Progenitor cell of endocrine pancreas (in vitro differentiated cells): Measurements from ENCODE around the gene NLRC5. TPM values are rescaled to one million over a fixed set of nuclear protein-coding genes. Genes with fewer than 3 reads are reported as not detected.

Experiments
- DNase-seq: peaks from one replicate; pipeline ENCODE4 v3.0.0; 2021; ENCODE audit warnings: low spot score; ENCODE audit not compliant: unreplicated experiment
- H3K27ac Mint-ChIP-seq: 2 replicates; pipeline ENCODE4 v1.8.0; 2021; ENCODE audit warnings: mild to moderate bottlenecking, moderate library complexity, mixed read lengths
- H3K27me3 Mint-ChIP-seq: 2 replicates; pipeline ENCODE4 v1.8.0; 2021; ENCODE audit warnings: mixed read lengths
- H3K36me3 Mint-ChIP-seq: 2 replicates; pipeline ENCODE4 v1.8.0; 2022; ENCODE audit warnings: mixed read lengths; ENCODE audit not compliant: insufficient read depth
- H3K4me1 Mint-ChIP-seq: 2 replicates; pipeline ENCODE4 v1.8.0; 2021; ENCODE audit warnings: low read depth, mixed read lengths
- H3K4me3 Mint-ChIP-seq: 2 replicates; pipeline ENCODE4 v1.8.0; 2021; ENCODE audit warnings: low read depth, mild to moderate bottlenecking, moderate library complexity, mixed read lengths
- H3K9me3 Mint-ChIP-seq: 2 replicates; pipeline ENCODE4 v1.8.0; 2021; ENCODE audit warnings: low read depth, mixed read lengths
- total RNA-seq: library from RNA; stranded (reverse); gene quantifications from 2 replicates; pipeline ENCODE4 v1.2.1, GENCODE V29; 2021
- TF ChIP-seq, protein P1 (sequence below): fragments of 200-600 bp; sonication (generic); IDR thresholded peaks from one replicate; pipeline ENCODE4 v1.5.0; 2021; ENCODE audit warnings: antibody characterized with exemption, mild to moderate bottlenecking; ENCODE audit not compliant: unreplicated experiment

The NLRC5 gene
- total RNA-seq, 1 donor from 2014 or later = not detected

DNA sequence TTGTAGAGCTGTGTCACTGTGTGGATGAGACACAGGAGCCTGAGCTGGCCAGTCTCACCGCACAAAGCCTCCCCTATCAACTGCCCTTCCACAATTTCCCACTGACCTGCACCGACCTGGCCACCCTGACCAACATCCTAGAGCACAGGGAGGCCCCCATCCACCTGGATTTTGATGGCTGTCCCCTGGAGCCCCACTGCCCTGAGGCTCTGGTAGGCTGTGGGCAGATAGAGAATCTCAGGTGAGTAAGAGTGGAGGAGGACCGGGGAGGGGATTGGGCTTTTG, 37.4 kb downstream of the NLRC5 start:
- DNase-seq = no peak
- no peaks in the 10 kb centered on the region for H3K36me3 Mint-ChIP-seq
- peaks cover 6% of the 10 kb centered on the region for H3K27me3 Mint-ChIP-seq
- H3K4me3 Mint-ChIP-seq = no peak overlapping the region
- H3K27ac Mint-ChIP-seq = no peak overlapping the region
- H3K4me1 Mint-ChIP-seq = no peaks in the 10 kb centered on the region
- H3K9me3 Mint-ChIP-seq = peaks cover 5% of the 10 kb centered on the region
- TF ChIP-seq, protein P1, sequence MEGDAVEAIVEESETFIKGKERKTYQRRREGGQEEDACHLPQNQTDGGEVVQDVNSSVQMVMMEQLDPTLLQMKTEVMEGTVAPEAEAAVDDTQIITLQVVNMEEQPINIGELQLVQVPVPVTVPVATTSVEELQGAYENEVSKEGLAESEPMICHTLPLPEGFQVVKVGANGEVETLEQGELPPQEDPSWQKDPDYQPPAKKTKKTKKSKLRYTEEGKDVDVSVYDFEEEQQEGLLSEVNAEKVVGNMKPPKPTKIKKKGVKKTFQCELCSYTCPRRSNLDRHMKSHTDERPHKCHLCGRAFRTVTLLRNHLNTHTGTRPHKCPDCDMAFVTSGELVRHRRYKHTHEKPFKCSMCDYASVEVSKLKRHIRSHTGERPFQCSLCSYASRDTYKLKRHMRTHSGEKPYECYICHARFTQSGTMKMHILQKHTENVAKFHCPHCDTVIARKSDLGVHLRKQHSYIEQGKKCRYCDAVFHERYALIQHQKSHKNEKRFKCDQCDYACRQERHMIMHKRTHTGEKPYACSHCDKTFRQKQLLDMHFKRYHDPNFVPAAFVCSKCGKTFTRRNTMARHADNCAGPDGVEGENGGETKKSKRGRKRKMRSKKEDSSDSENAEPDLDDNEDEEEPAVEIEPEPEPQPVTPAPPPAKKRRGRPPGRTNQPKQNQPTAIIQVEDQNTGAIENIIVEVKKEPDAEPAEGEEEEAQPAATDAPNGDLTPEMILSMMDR = no peak

DNA sequence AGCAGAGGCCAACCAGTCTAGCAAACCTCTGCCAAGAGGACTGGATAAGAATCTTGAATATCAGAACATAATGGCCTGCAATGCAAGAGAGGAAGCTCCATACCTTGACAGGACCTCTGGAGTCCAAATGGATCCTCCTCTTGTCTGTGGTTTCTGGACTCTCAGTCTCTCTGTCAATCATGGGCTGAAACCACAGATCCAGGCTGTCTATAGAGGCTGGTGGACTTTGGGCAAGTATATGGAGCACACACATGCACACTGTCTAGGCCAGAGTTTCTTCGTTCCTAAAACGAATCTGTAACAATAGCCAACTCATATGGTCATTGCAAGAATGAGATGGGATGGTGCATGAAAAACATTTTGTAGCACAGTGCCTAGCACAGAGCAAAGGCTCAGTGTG, 37.7 kb downstream of the NLRC5 start:
- DNase-seq = no peak
- Mint-ChIP-seq H3K36me3 (no peaks in the 10 kb centered on the region), H3K27ac (no peak overlapping the region), H3K27me3 (peaks cover 6% of the 10 kb centered on the region), H3K9me3 (peaks cover 5% of the 10 kb centered on the region), H3K4me1 (no peaks in the 10 kb centered on the region), H3K4me3 (no peak overlapping the region)
- TF ChIP-seq, protein P1 = no peak

DNA sequence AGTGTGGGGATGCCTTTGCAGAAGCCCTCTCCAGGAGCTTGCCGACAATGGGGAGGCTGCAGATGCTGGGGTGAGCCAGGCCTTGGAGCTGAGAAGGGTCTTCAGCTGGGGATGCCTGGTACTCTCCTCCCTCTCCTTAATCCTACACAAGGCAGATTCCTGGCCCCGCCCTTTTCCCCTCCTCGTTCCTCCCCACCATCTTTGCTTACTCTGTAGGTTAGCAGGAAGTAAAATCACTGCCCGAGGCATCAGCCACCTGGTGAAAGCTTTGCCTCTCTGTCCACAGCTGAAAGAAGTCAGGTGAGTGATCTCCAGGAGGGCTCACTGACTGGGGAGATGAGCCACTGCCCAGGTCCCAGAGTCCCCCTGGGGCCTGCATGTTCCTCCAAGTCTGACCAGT, 38.7 kb downstream of the NLRC5 start:
- no peak for DNase-seq
- Mint-ChIP-seq H3K4me1 (no peaks in the 10 kb centered on the region), H3K36me3 (no peaks in the 10 kb centered on the region), H3K27me3 (peaks cover 6% of the 10 kb centered on the region), H3K4me3 (no peak overlapping the region), H3K27ac (no peak overlapping the region), H3K9me3 (peaks cover 5% of the 10 kb centered on the region)
- TF ChIP-seq, protein P1 = no peak

DNA sequence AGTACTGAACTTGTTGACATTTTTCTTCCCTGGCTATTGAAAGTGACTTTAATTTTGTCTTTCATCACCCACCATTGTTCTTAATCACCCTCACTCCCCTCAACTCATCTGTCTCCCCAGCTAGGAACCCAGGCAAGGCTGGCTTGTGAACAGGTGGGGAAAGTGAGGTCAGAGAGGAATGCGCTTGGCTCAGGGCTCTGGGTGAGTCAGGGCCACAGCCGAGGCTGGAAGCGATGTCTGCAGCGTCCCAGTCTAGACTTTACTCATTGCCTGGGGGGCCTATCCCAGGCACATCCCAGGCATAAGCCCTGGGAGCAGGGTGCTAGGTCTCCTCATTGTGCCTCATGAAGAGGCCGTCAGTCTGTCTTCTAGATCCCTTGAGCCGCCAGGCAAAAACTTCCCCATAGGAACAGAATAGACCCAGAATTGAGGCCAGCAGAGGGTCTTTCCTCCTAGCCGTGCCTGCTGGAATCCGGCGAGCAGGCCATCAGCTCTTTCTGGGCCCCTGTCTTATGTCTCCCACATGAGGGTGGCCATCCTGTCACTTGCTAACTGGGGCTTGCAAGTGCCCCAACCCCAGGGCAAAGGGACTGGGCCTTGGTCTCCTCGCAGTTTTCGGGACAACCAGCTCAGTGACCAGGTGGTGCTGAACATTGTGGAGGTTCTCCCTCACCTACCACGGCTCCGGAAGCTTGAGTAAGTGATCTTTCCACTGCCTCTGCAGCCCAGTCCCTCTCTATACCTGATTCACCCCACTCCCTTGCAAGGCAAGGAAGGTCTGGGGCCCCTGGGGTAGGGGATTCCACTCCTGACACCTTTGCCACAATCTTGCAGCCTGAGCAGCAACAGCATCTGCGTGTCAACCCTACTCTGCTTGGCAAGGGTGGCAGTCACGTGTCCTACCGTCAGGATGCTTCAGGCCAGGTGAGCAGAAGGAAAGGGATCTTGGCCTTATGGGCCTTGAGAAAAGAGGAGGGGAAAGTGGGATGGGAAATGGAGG, 40.1 kb downstream of the NLRC5 start:
- H3K4me3 Mint-ChIP-seq = no peak overlapping the region
- no peak for DNase-seq
- no peak overlapping the region for H3K27ac Mint-ChIP-seq
- H3K36me3 Mint-ChIP-seq = no peaks in the 10 kb centered on the region
- no peaks in the 10 kb centered on the region for H3K4me1 Mint-ChIP-seq
- TF ChIP-seq, protein P1 = no peak
- peaks cover 10% of the 10 kb centered on the region for H3K27me3 Mint-ChIP-seq
- peaks cover 5% of the 10 kb centered on the region for H3K9me3 Mint-ChIP-seq

DNA sequence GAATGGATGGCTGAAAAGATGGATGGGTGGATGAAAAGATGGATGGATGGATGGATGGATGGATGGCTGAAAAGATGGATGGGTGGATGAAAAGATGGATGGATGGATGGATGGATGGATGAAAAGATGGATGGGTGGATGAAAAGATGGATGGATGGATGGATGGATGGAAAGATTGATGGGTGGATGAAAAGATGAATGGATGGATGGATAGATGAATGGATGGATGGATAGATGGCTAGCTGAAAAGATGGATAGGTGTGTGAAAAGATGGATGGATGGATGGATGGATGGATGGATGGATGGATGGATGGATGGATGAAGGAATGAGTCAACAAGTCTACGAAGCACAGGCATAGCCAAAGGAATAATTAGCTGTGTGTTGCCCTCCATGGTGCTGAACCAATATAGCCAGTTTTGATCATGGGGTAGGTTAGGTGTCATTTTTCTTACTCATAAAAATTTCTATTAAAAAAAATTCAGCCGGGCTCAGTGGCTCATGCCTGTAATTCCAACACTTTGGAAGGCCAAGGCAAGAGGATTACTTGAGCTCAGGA, 41.1 kb downstream of the NLRC5 start:
- Mint-ChIP-seq H3K4me3 (no peak overlapping the region), H3K36me3 (no peaks in the 10 kb centered on the region), H3K27me3 (peaks cover 15% of the 10 kb centered on the region), H3K27ac (no peak overlapping the region), H3K4me1 (no peaks in the 10 kb centered on the region), H3K9me3 (peaks cover 5% of the 10 kb centered on the region)
- TF ChIP-seq, protein P1 = no peak
- no peak for DNase-seq
